Measurements from ENCODE around the gene ZNRF3. TPM values are rescaled to one million over a fixed set of nuclear protein-coding genes. Genes with fewer than 3 reads are reported as not detected.

Gene ZNRF3
- total RNA-seq: 3.6 and 6.3 TPM in 2 replicates

GRCh38 chr22:28882878-28883656, at the start of gene ZNRF3:
Gene ZNRF3 (plus strand): TSS chr22:28883572. CDS start chr22:28883767, 195 bp downstream.

GRCh38 chr22:29061773-29062172, 178.4 kb downstream of the ZNRF3 start, which contains the start of gene C22orf31:
Gene C22orf31 (minus strand): TSS chr22:29061831. CDS start chr22:29061792, 39 bp downstream.

DNA sequence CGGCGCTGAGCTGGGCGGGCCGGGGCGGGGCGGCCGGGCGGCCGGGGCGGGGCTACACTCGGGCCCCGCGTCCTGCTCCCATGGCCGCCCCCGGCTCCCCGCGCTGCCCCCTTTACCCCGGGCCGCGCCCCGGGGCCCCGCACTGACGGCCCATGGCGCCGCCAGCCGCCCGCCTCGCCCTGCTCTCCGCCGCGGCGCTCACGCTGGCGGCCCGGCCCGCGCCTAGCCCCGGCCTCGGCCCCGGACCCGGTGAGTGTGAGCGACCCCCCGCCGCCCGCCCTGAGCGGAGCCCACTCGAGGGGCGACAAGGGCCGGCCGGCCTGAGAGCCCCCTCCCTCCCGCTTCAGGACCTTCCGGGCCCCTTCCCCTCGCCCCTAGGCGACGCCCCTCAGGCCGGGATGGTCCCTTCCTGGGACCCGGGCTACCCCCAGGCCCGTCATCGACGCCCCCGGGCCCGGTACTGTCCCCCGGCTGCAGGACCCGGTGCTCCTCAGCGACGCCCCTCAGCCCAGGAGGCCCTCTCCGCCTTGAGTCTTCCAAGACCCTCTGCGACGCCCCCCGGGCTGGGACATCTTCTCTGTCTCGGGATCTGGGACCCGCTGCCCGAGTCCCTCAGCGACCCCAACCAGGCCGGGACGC, 189.7 kb downstream of the ZNRF3 start, which contains the start of gene KREMEN1:
KREMEN1 (plus strand) TSS at position 57 of the 639 bp plus-strand sequence; CDS start at position 153, 96 bp downstream.

Other genes starting within 250 kb of the ZNRF3 start
- gene TTC28, start 203.7 kb upstream of the ZNRF3 start, total RNA-seq: 29.3 and 36.5 TPM in 2 replicates
- 5.3 and 8.3 TPM in 2 replicates for gene CHEK2, start 141.8 kb upstream of the ZNRF3 start, total RNA-seq
- 10.4 and 10.8 TPM in 2 replicates for gene HSCB, start 141.5 kb upstream of the ZNRF3 start, total RNA-seq
- gene CCDC117, start 110.9 kb upstream of the ZNRF3 start, total RNA-seq: 10.1 and 16.6 TPM in 2 replicates
- gene XBP1, start 83.0 kb upstream of the ZNRF3 start, total RNA-seq: 159 and 211 TPM in 2 replicates
- not detected in 2 replicates for gene C22orf31, start 178.3 kb downstream of the ZNRF3 start, total RNA-seq
- gene KREMEN1, start 189.5 kb downstream of the ZNRF3 start, total RNA-seq: 1.6 and 6.5 TPM in 2 replicates

All from smooth muscle cell of the pulmonary artery (primary cell).